Caco-2 (cell line): ENCODE data around the gene EGFR. TPM values are rescaled to one million over a fixed set of nuclear protein-coding genes. Genes with fewer than 3 reads are reported as not detected.

Experiments used
- BruUV-seq: library from RNA; stranded (reverse); fragments of 400-500 nt; replicated peaks from 2 replicates; lab custom pipeline; 2021; lab: Mats Ljungman, UMichigan
- CTCF ChIA-PET: fragments of 300-600 bp; sonication (Branson Sonifier 250); formaldehyde crosslinking; loops from one replicate; lab custom pipeline; 2022; ENCODE audit warnings: antibody characterized with exemption; lab: Charles Lee
- POLR2A ChIA-PET: fragments of 300-600 bp; sonication (Branson Sonifier 250); formaldehyde crosslinking; loops from one replicate; lab custom pipeline; 2022; ENCODE audit warnings: antibody characterized with exemption; lab: Charles Lee
- DNase-seq, 2 experiments: peaks; one replicate each; pipeline versions ENCODE4 v3.0.0 to v3.0.0-alpha.2; 2020 to 2022
- H3K27me3 ChIP-seq: replicated peaks from 2 replicates; pipeline ENCODE4 v1.6.0; 2011; ENCODE audit warnings: low read length; ENCODE audit not compliant: control insufficient read depth, insufficient read depth
- H3K36me3 ChIP-seq: 2 replicates; pipeline ENCODE4 v1.5.1; 2011; ENCODE audit warnings: low read length; ENCODE audit not compliant: control insufficient read depth, insufficient read depth
- H3K4me1 ChIP-seq: fragments of 250-450 bp; sonication (Bioruptor Pico); 2 replicates; pipeline ENCODE4 v1.5.1; 2020; ENCODE audit warnings: mild to moderate bottlenecking
- H3K4me3 ChIP-seq: 2 replicates; pipeline ENCODE4 v1.5.1; 2011; ENCODE audit warnings: low read depth, mild to moderate bottlenecking, control low read depth, low read length
- H3K9me3 ChIP-seq: fragments of 250-450 bp; sonication (Bioruptor Pico); 2 replicates; pipeline ENCODE4 v1.5.1; 2020; ENCODE audit warnings: mild to moderate bottlenecking, moderate library complexity
- H3K27ac Mint-ChIP-seq: one replicate; pipeline ENCODE4 v1.8.0; 2022; ENCODE audit warnings: mixed read lengths; ENCODE audit not compliant: unreplicated experiment
- H3K27me3 Mint-ChIP-seq: one replicate; pipeline ENCODE4 v1.8.0; 2022; ENCODE audit warnings: mixed read lengths; ENCODE audit not compliant: insufficient read depth, unreplicated experiment
- H3K36me3 Mint-ChIP-seq: one replicate; pipeline ENCODE4 v1.8.0; 2022; ENCODE audit warnings: mild to moderate bottlenecking, mixed read lengths; ENCODE audit not compliant: insufficient read depth, unreplicated experiment
- H3K4me1 Mint-ChIP-seq: one replicate; pipeline ENCODE4 v1.8.0; 2022; ENCODE audit warnings: low read depth, mixed read lengths; ENCODE audit not compliant: unreplicated experiment
- H3K4me3 Mint-ChIP-seq: one replicate; pipeline ENCODE4 v1.8.0; 2022; ENCODE audit warnings: mild to moderate bottlenecking, moderate library complexity, mixed read lengths; ENCODE audit not compliant: unreplicated experiment
- H3K9me3 Mint-ChIP-seq: one replicate; pipeline ENCODE4 v1.8.0; 2022; ENCODE audit warnings: mixed read lengths; ENCODE audit not compliant: unreplicated experiment
- CTCF ChIP-seq, 2 experiments: fragments of 200-600 bp in 1 of 2; IDR thresholded peaks; 1 replicate in 1 of 2; 2 replicates in 1 of 2; pipeline versions ENCODE4 v1.5.1 to v1.8.0; 2011 to 2022; ENCODE audit warnings: antibody characterized with exemption in 1 of 2, control low read depth in 1 of 2, inconsistent platforms in 1 of 2, low read depth in 1 of 2, low read length in 1 of 2, mild to moderate bottlenecking in 1 of 2, moderate library complexity in 1 of 2; ENCODE audit not compliant: insufficient read depth in 1 of 2, severe bottlenecking in 1 of 2, unreplicated experiment in 1 of 2
- intact Hi-C: fragments of 100-400 bp; cut with micrococcal nuclease; formaldehyde crosslinking; loops from one replicate; pipeline ENCODE4 v1.10.0; 2022; ENCODE audit not compliant: unreplicated experiment
- total RNA-seq: library from RNA; stranded (reverse); gene quantifications from 2 replicates; pipeline ENCODE4 v1.2.3, GENCODE V29; 2022

The EGFR gene
- total RNA-seq, 1 experiment from 2014 or later, result 60.1 TPM

- TF ChIP-seq CTCF (IDR thresholded peaks at IDR 0.05; ENCODE audit: insufficient read depth in 1 of 2, low read depth in 1 of 2, low read length in 1 of 2, severe bottlenecking in 1 of 2, unreplicated experiment in 1 of 2), result no peak
- Histone ChIP-seq H3K4me3 (no peak overlapping the region), H3K4me1 (peaks cover 5% of the 10 kb centered on the region; the same call in 1 of the 2 replicates), H3K36me3 (no peaks in the 10 kb centered on the region; the same call in 1 of the 2 replicates), H3K27me3 (no peaks in the 10 kb centered on the region), H3K9me3 (no peaks in the 10 kb centered on the region)
- Mint-ChIP-seq H3K4me3 (no peak overlapping the region), H3K9me3 (no peaks in the 10 kb centered on the region), H3K36me3 (peaks cover 20% of the 10 kb centered on the region), H3K27ac (peak overlapping the region; percentile 38), H3K4me1 (peaks cover 20% of the 10 kb centered on the region), H3K27me3 (no peaks in the 10 kb centered on the region)
- CTCF ChIA-PET, result interaction anchor here (1.1 kb wide), 1 partner anchor 202 kb away, joined by 3 read pairs; no protein-coding TSS in a partner anchor
- DNase-seq, result no peak
- intact Hi-C loops, result no loop called here
- POLR2A ChIA-PET, result no interaction called here
- BruUV-seq, result no TSS peak
Measured at GRCh38 chr7:55053651-55054571, 35.1 kb downstream of the EGFR start.

- H3K4me3 ChIP-seq, result no peak overlapping the region
- intact Hi-C loops, result no loop called here
- H3K4me3 Mint-ChIP-seq, result no peak overlapping the region
- ChIA-PET CTCF (no interaction called here), POLR2A (no interaction called here)
- peaks cover 20% of the 10 kb centered on the region for H3K4me1 Mint-ChIP-seq
- H3K27ac Mint-ChIP-seq, result peak overlapping the region; percentile 58
- BruUV-seq, result no TSS peak
- no peaks in the 10 kb centered on the region; the same call in 1 of the 2 replicates for H3K36me3 ChIP-seq
- H3K27me3 Mint-ChIP-seq, result no peaks in the 10 kb centered on the region
- H3K36me3 Mint-ChIP-seq, result peaks cover 18% of the 10 kb centered on the region
- no peak for DNase-seq
- no peaks in the 10 kb centered on the region for H3K9me3 ChIP-seq
- H3K27me3 ChIP-seq, result no peaks in the 10 kb centered on the region
- H3K4me1 ChIP-seq, result peaks cover 5% of the 10 kb centered on the region; the same call in 1 of the 2 replicates
- H3K9me3 Mint-ChIP-seq, result no peaks in the 10 kb centered on the region
- TF ChIP-seq CTCF (IDR thresholded peaks at IDR 0.05; ENCODE audit: insufficient read depth in 1 of 2, low read depth in 1 of 2, low read length in 1 of 2, severe bottlenecking in 1 of 2, unreplicated experiment in 1 of 2), result no peak
Measured at GRCh38 chr7:55054758-55055157, 35.9 kb downstream of the EGFR start.

GRCh38 chr7:55055479-55055878 lies 36.7 kb downstream of the EGFR start:
- ChIA-PET POLR2A (no interaction called here), CTCF (no interaction called here)
- no peaks in the 10 kb centered on the region for H3K9me3 ChIP-seq
- no TSS peak for BruUV-seq
- no peak overlapping the region for H3K27ac Mint-ChIP-seq
- H3K9me3 Mint-ChIP-seq, result no peaks in the 10 kb centered on the region
- H3K27me3 ChIP-seq, result no peaks in the 10 kb centered on the region
- no peak for TF ChIP-seq CTCF (IDR thresholded peaks at IDR 0.05; ENCODE audit: insufficient read depth in 1 of 2, low read depth in 1 of 2, low read length in 1 of 2, severe bottlenecking in 1 of 2, unreplicated experiment in 1 of 2)
- peaks cover 5% of the 10 kb centered on the region; the same call in 1 of the 2 replicates for H3K4me1 ChIP-seq
- peaks cover 14% of the 10 kb centered on the region for H3K36me3 Mint-ChIP-seq
- intact Hi-C loops, result no loop called here
- peaks cover 20% of the 10 kb centered on the region for H3K4me1 Mint-ChIP-seq
- no peaks in the 10 kb centered on the region for H3K27me3 Mint-ChIP-seq
- no peak overlapping the region for H3K4me3 Mint-ChIP-seq
- no peak for DNase-seq
- H3K36me3 ChIP-seq, result no peaks in the 10 kb centered on the region; the same call in 1 of the 2 replicates
- H3K4me3 ChIP-seq, result no peak overlapping the region
